ENCODE measurements around the gene CEBPA.

GRCh38 chr19:33259539-33259938 lies 42.8 kb downstream of the CEBPA start:
- TF ChIP-seq CTCF (IDR thresholded peaks at IDR 0.05; ENCODE audit: low read depth, low read length) (no peak), EZH2phosphoT487 (IDR thresholded peaks at IDR 0.05; ENCODE audit: low read depth) (no peak)
